Neural crest cell (in vitro differentiated cells): Measurements from ENCODE around the gene NAIF1. TPM values are rescaled to one million over a fixed set of nuclear protein-coding genes. Genes with fewer than 3 reads are reported as not detected.
"Not testable (repeated sequence)": the region's sequence is repeated elsewhere in the genome, so short reads cannot be mapped to it uniquely, and the experiment has no call there.

Experiments used
- DNase-seq: peaks from one replicate; pipeline ENCODE4 v3.0.0; 2021; ENCODE audit warnings: low read depth, mixed read lengths, low spot score
- H3K27ac Mint-ChIP-seq: one replicate; pipeline ENCODE4 v1.8.0; 2021; ENCODE audit warnings: mild to moderate bottlenecking, mixed read lengths; ENCODE audit not compliant: unreplicated experiment
- H3K27me3 Mint-ChIP-seq: 2 replicates; pipeline ENCODE4 v1.8.0; 2021; ENCODE audit warnings: low read depth, mild to moderate bottlenecking, mixed read lengths
- H3K36me3 Mint-ChIP-seq: 2 replicates; pipeline ENCODE4 v1.8.0; 2021; ENCODE audit warnings: low read depth, mild to moderate bottlenecking, mixed read lengths
- H3K4me1 Mint-ChIP-seq: 2 replicates; pipeline ENCODE4 v1.8.0; 2021; ENCODE audit warnings: mixed read lengths
- H3K4me3 Mint-ChIP-seq: one replicate; pipeline ENCODE4 v1.8.0; 2021; ENCODE audit warnings: mild to moderate bottlenecking, mixed read lengths
- H3K9me3 Mint-ChIP-seq: 2 replicates; pipeline ENCODE4 v1.8.0; 2021; ENCODE audit warnings: mixed read lengths
- CTCF ChIP-seq: fragments of 200-600 bp; sonication (generic); conservative IDR thresholded peaks from 2 replicates; pipeline ENCODE4 v1.5.0; 2021; ENCODE audit warnings: antibody characterized with exemption, mild to moderate bottlenecking
- total RNA-seq: library from RNA; stranded (reverse); gene quantifications from 2 replicates; pipeline ENCODE4 v1.2.1, GENCODE V29; 2021

NAIF1 gene
- total RNA-seq, 1 donor from 2014 or later, result 11.8 TPM

- Mint-ChIP-seq H3K4me3 (no peak overlapping the region), H3K9me3 (no peaks in the 10 kb centered on the region), H3K4me1 (peaks cover 10% of the 10 kb centered on the region), H3K27ac (peak overlapping the region; percentile 62), H3K27me3 (peaks cover 2% of the 10 kb centered on the region), H3K36me3 (peaks cover 5% of the 10 kb centered on the region)
- no peak for TF ChIP-seq CTCF
- no peak for DNase-seq
These were observed 46.6 kb upstream of the NAIF1 start for GRCh38 chr9:128113526-128114325.

- H3K4me3 Mint-ChIP-seq, result not testable (repeated sequence)
These were observed 44.6 kb upstream of the NAIF1 start for GRCh38 chr9:128111726-128112125.

GRCh38 chr9:128109050-128109709 lies 42.1 kb upstream of the NAIF1 start:
- Mint-ChIP-seq H3K9me3 (no peaks in the 10 kb centered on the region), H3K27me3 (no peaks in the 10 kb centered on the region), H3K27ac (no peak overlapping the region), H3K4me1 (peaks cover 3% of the 10 kb centered on the region), H3K36me3 (peaks cover 5% of the 10 kb centered on the region), H3K4me3 (peak overlapping the region; percentile 4)
- TF ChIP-seq CTCF, result no peak
- DNase-seq, result no peak

More at GRCh38 chr9:128111726-128112125, 44.6 kb upstream of the NAIF1 start:
- not testable (repeated sequence) for H3K27ac Mint-ChIP-seq, H3K36me3 Mint-ChIP-seq, DNase-seq, H3K9me3 Mint-ChIP-seq, H3K4me1 Mint-ChIP-seq, H3K27me3 Mint-ChIP-seq

GRCh38 chr9:128108269-128109049 lies 41.3 kb upstream of the NAIF1 start:
- TF ChIP-seq CTCF, result no peak
- H3K4me3 Mint-ChIP-seq, result no peak overlapping the region
- no peak for DNase-seq
- H3K27ac Mint-ChIP-seq, result no peak overlapping the region
- H3K27me3 Mint-ChIP-seq, result no peaks in the 10 kb centered on the region
- peaks cover 2% of the 10 kb centered on the region for H3K36me3 Mint-ChIP-seq
- peaks cover 3% of the 10 kb centered on the region for H3K4me1 Mint-ChIP-seq
- H3K9me3 Mint-ChIP-seq, result no peaks in the 10 kb centered on the region

GRCh38 chr9:128107468-128108268 lies 40.5 kb upstream of the NAIF1 start:
- Mint-ChIP-seq H3K36me3 (no peaks in the 10 kb centered on the region), H3K27me3 (no peaks in the 10 kb centered on the region), H3K4me1 (peaks cover 3% of the 10 kb centered on the region), H3K9me3 (no peaks in the 10 kb centered on the region), H3K4me3 (no peak overlapping the region), H3K27ac (peak overlapping the region; percentile 19)
- TF ChIP-seq CTCF, result no peak
- no peak for DNase-seq
